Fibroblast of peridontal ligament (primary cell): ENCODE data around the gene RAB26.

Experiments
- DNase-seq: peaks from one replicate; pipeline ENCODE4 v3.0.0-alpha.2; 2010; ENCODE audit errors: extremely low read depth

RAB26 gene

GRCh38 chr16:2142942-2143877 is 5.2 kb upstream of the RAB26 start:
- no peak for DNase-seq

DNA sequence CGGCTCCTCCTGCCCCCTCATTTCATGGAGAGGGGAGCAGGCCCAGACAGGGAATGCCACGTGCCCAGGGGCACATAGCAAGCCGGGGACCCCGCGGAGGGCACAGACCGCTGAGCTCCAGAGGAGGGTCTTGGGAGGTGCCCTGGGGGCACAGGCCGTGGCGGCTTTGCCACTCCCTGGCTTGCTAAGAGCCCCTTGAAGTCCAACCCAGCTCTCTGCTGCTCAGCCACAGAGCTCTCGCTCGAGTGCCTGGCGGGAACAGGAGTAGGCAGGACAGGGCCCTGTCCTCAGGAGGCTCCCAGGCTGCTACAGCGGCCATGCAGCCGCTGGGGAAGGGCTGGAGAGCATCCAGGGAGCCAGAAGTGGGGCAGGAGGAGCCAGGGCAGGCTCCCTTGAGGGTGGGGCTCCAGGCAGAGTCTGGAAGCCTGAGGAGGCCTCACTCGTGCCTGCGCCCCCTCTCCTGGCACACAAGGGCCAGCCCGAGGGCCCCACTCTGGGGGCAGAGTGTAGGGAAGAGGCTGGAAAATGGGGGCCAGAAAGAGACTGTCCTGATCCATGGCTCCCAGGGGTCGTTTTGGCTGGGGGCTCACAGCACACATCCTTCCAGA is 4.4 kb upstream of the RAB26 start:
- DNase-seq, result no peak

- DNase-seq, result no peak
Measured at GRCh38 chr16:2145843-2146242, 2.6 kb upstream of the RAB26 start.

GRCh38 chr16:2147378-2147777 is 1.0 kb upstream of the RAB26 start:
- DNase-seq, result no peak

- no peak for DNase-seq
Measured at GRCh38 chr16:2148714-2149629, 547 bp downstream of the RAB26 start.

DNA sequence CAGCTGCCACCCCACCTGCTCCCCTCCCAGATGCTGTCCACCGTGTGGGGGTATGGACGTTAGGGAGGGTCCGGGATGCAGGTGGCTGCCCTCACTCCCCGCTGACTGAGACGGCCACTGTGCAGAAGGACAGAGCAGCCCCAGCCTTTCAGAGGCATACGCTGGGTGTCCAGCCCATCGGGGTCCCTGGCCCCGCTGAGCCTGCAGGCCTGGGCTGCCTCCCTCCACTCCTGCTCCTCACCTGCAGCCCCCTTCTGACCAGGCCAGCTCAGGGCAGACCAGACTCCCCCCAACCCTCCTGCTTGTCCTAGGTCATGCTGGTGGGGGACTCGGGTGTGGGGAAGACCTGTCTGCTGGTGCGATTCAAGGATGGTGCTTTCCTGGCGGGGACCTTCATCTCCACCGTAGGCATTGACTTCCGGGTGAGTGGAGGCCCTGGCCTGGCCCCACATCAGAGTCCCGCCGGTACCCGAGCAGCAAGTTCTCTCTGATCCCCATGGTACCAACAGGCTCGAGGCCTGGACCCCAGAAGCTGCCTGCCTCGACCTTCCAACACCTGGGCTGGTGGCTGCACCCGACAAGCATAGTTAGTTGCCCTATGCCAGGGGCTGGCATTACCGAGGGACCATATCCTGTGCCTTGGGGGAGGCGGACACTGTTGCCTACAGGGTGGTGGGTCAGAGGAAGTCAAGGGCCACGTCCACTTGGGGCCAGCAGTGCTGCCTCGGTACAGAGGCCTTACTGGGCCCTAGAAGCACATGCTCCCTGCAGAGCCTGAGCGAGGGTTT is 1.4 kb downstream of the RAB26 start:
- no peak for DNase-seq

GRCh38 chr16:2150418-2151187 is 2.2 kb downstream of the RAB26 start:
- DNase-seq, result no peak

- no peak for DNase-seq
Measured at GRCh38 chr16:2151188-2152091, 3.0 kb downstream of the RAB26 start.

- no peak for DNase-seq
Measured at GRCh38 chr16:2152695-2153506, 4.5 kb downstream of the RAB26 start.

DNA sequence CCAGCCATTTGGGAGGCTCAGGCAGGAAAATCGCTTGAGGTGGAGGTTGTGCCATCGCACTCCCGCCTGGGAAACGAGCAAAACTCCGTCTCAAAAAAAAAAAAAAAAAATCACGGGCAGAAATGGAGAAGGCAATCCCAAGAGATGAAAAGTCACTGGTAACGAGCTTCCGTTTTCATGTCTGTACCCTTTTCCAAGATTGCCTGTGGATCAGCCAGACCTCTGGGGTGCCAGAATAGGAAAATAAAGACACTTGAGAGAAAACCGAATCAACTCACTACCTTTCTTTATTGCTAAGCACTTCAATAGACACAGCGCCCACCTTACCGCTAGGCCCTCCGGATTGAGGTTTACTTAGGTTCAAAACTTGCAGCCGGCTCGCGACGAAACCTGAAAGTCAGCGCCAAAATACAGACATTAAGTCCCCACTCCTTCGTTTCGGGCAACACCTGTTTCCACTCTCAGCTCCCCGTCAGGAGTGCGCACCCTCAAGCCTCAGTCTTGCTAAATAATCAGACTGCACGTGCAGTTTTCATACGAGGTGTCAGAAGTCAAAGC is 6.2 kb downstream of the RAB26 start:
- DNase-seq, result no peak

- DNase-seq, result peak; percentile 100
Measured at GRCh38 chr16:2155091-2155950, 6.9 kb downstream of the RAB26 start, which contains the start of gene TRAF7. TRAF7 (plus strand) TSS chr16:2155782; CDS start chr16:2163921, 8,139 bp downstream.

- peak; percentile 65 for DNase-seq
Measured at GRCh38 chr16:2155977-2156848, 7.8 kb downstream of the RAB26 start.

- no peak for DNase-seq
Measured at GRCh38 chr16:2156849-2157224, 8.4 kb downstream of the RAB26 start.

DNA sequence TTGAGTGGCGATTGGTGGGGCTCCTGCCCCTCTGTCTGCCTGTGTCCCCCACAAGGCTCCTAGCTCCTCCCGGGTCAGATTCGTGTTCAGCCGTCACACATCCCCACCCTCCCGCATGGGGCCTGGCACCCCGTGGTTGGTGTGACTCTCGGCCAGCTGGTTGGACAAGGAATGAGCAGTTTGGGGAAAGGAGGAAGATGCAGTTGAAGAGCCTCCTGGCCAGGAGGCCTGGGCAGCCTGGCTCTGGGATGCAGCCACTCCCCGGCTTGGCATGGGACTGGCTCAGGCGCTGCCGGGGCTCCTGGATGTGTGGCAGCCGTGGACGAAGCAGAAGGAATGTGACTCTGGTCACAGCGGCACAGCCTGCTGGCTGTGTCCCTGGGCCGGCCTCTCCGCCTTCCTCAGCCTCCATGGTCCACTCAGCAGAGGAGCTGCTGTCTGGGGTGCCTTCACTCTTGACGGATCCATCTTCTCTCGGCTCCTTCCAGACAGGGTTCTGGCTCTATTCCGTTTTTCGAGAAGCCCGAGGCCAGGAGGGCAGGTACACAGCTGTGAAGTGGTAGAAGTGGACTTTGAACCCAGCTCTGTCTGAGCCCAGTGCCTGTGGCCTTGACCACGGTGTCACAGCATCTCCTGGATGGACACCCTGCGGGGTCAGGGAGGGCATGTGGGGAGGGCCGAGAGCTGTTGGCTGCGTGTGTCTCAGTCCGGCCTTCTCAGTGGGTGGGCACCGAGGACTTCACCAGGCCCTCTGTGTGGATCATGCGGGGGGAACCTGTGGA is 9.2 kb downstream of the RAB26 start:
- no peak for DNase-seq

DNA sequence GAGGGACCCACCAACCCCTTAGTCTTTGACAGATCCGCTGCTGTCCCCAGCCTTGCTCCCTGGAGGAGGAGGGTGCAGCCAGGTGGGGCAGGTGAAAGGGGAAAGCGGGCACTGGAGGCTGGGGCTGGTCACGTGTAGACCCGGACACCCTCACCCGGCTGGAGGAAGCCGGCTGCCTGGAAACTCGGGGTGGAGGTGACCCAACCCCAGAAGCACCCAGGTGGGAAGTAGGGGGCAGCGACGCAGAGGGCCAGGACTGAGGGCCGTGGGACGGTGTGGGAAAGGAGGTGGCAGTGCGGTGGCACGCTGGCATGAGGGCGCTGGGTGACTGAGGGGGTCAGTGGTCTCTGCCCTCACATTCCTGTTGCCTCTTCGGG is 9.8 kb downstream of the RAB26 start:
- DNase-seq, result no peak
